Fibroblast of villous mesenchyme (primary cell): ENCODE results near the gene TEX13D. TPM values are rescaled to one million over a fixed set of nuclear protein-coding genes. Genes with fewer than 3 reads are reported as not detected.

Experiments
- DNase-seq: peaks from one replicate; pipeline ENCODE4 v3.0.0-alpha.2; 2010; ENCODE audit warnings: low read depth
- H3K4me3 ChIP-seq: 2 replicates; pipeline ENCODE4 v1.5.1; 2011; ENCODE audit warnings: low read depth, mild to moderate bottlenecking, low read length
- CTCF ChIP-seq: IDR thresholded peaks from 2 replicates; pipeline ENCODE4 v1.5.1; 2012; ENCODE audit warnings: low read depth, mild to moderate bottlenecking, low read length; ENCODE audit not compliant: insufficient read depth
- total RNA-seq: library from RNA; depleted of rRNA; stranded (reverse); fragments of >200 nt; gene quantifications from 2 replicates; pipeline ENCODE4 v1.2.3, GENCODE V29; 2012

The TEX13D gene
- total RNA-seq, 1 donor = not detected

- no peak overlapping the region for H3K4me3 ChIP-seq
- no peak for TF ChIP-seq CTCF
- DNase-seq = no peak
These were observed 9.9 kb downstream of the TEX13D start for GRCh38 chrX:124342174-124342867.

GRCh38 chrX:124343016-124343415 is 10.6 kb downstream of the TEX13D start:
- no peak for TF ChIP-seq CTCF
- no peak overlapping the region for H3K4me3 ChIP-seq
- no peak for DNase-seq

- DNase-seq = no peak
- no peak for TF ChIP-seq CTCF
- no peak overlapping the region for H3K4me3 ChIP-seq
These were observed 11.8 kb downstream of the TEX13D start for GRCh38 chrX:124344246-124344645.

GRCh38 chrX:124346117-124346876 is 13.8 kb downstream of the TEX13D start, which contains the start of gene SH2D1A:
Gene SH2D1A (plus strand): TSS chrX:124346563. CDS start chrX:124346643, 80 bp downstream.
- H3K4me3 ChIP-seq = no peak within 1 kb of the TSS
- no peak for TF ChIP-seq CTCF
- no peak for DNase-seq

- no peak for DNase-seq
- H3K4me3 ChIP-seq = no peak overlapping the region
- no peak for TF ChIP-seq CTCF
These were observed 14.4 kb downstream of the TEX13D start for GRCh38 chrX:124346877-124347241.

- DNase-seq = no peak
- no peak for TF ChIP-seq CTCF
- H3K4me3 ChIP-seq = no peak overlapping the region
These were observed 14.8 kb downstream of the TEX13D start for GRCh38 chrX:124347242-124347641.
